ENCODE data around the gene PIH1D2. TPM values are rescaled to one million over a fixed set of nuclear protein-coding genes. Genes with fewer than 3 reads are reported as not detected.

The PIH1D2 gene
- total RNA-seq, 1 experiment from 2014 or later, result 1.7 TPM

- DNase-seq, result peak; percentile 22
- no peaks in the 10 kb centered on the region for H4K20me1 ChIP-seq (ENCODE audit: low read length)
- no peak overlapping the region for H3K4me3 ChIP-seq (ENCODE audit: low read length)
- no peak overlapping the region for H3K9ac ChIP-seq (ENCODE audit: low read length)
- BruUV-seq (replicated peaks), result no TSS peak
- no peaks in the 10 kb centered on the region for H3K4me1 ChIP-seq (ENCODE audit: insufficient read depth, low read length)
- TF ChIP-seq, protein P1, sequence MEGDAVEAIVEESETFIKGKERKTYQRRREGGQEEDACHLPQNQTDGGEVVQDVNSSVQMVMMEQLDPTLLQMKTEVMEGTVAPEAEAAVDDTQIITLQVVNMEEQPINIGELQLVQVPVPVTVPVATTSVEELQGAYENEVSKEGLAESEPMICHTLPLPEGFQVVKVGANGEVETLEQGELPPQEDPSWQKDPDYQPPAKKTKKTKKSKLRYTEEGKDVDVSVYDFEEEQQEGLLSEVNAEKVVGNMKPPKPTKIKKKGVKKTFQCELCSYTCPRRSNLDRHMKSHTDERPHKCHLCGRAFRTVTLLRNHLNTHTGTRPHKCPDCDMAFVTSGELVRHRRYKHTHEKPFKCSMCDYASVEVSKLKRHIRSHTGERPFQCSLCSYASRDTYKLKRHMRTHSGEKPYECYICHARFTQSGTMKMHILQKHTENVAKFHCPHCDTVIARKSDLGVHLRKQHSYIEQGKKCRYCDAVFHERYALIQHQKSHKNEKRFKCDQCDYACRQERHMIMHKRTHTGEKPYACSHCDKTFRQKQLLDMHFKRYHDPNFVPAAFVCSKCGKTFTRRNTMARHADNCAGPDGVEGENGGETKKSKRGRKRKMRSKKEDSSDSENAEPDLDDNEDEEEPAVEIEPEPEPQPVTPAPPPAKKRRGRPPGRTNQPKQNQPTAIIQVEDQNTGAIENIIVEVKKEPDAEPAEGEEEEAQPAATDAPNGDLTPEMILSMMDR (conservative IDR thresholded peaks at IDR 0.05; ENCODE audit: low read depth, low read length), result no peak
- TF ChIP-seq EZH2phosphoT487 (IDR thresholded peaks at IDR 0.05; ENCODE audit: borderline replicate concordance, low read length), result no peak
- TF ChIP-seq EZH2 (IDR thresholded peaks at IDR 0.05; ENCODE audit: low read length, unreplicated experiment), result no peak
- H3K27ac ChIP-seq (ENCODE audit: low read length), result no peak overlapping the region
- no peak overlapping the region for H2AFZ ChIP-seq (ENCODE audit: low read length)
- ChIA-PET CTCF (no interaction called here), POLR2A (ENCODE audit: unreplicated experiment) (no interaction called here)
- no peak overlapping the region for H3K4me2 ChIP-seq (ENCODE audit: low read length)
- H3K36me3 ChIP-seq (ENCODE audit: low read depth, low read length), result peaks cover 53% of the 10 kb centered on the region
- ATAC-seq, result peak; percentile 67
- H3K79me2 ChIP-seq (ENCODE audit: low read length), result no peaks in the 10 kb centered on the region
- no peaks in the 10 kb centered on the region for H3K27me3 ChIP-seq (ENCODE audit: low read length)
- no peaks in the 10 kb centered on the region for H3K9me3 ChIP-seq (ENCODE audit: low read length)
- no peaks in the 10 kb centered on the region for H3K9me2 ChIP-seq (replicated peaks; ENCODE audit: low read length)
- H3F3A ChIP-seq (ENCODE audit: low read length, unreplicated experiment), result no peaks in the 10 kb centered on the region
- intact Hi-C loops (cut with micrococcal nuclease), result no loop called here
Measured at GRCh38 chr11:112058103-112058502, 15.7 kb downstream of the PIH1D2 start.

DNA sequence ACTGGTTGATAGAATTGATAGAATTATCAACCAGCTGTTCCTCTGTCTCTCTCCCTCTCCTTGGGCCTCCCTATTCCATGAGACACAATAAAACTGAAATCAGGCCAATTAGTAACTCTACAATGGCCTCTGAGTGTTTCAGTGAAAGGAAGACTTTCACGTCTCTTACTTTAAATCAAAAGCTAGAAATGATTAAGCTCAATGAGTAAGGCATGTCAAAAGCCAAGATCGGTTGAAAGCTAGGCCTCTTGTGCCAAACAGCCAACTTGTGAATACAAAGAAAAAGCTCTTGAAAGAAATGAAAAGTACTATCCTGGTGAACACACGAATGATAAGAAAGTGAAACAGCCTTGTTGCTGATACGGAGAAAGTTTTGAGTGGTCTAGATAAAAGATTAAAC, 16.6 kb downstream of the PIH1D2 start:
- no peaks in the 10 kb centered on the region for H3K9me2 ChIP-seq (replicated peaks; ENCODE audit: low read length)
- POLR2A ChIA-PET (ENCODE audit: unreplicated experiment), result no interaction called here
- ATAC-seq, result no peak

GRCh38 chr11:112051768-112052167, 22.0 kb downstream of the PIH1D2 start:
- H3K4me3 ChIP-seq (ENCODE audit: low read length), result no peak overlapping the region
- intact Hi-C loops (cut with micrococcal nuclease), result no loop called here
- H3K4me1 ChIP-seq (ENCODE audit: insufficient read depth, low read length), result 0 out of 2 replicates have a peak, but pooled peaks cover 4% of the 10 kb centered on the region
- no peaks in the 10 kb centered on the region for H3F3A ChIP-seq (ENCODE audit: low read length, unreplicated experiment)
- H3K9me3 ChIP-seq (ENCODE audit: low read length), result no peaks in the 10 kb centered on the region
- no peak overlapping the region for H3K9ac ChIP-seq (ENCODE audit: low read length)
- H3K36me3 ChIP-seq (ENCODE audit: low read depth, low read length), result peaks cover 65% of the 10 kb centered on the region
- no peak overlapping the region for H3K4me2 ChIP-seq (ENCODE audit: low read length)
- peaks cover 11% of the 10 kb centered on the region; the same call in 1 of the 2 replicates for H3K79me2 ChIP-seq (ENCODE audit: low read length)
- TF ChIP-seq EZH2phosphoT487 (IDR thresholded peaks at IDR 0.05; ENCODE audit: borderline replicate concordance, low read length) (no peak), EZH2 (IDR thresholded peaks at IDR 0.05; ENCODE audit: low read length, unreplicated experiment) (no peak)
- TF ChIP-seq, protein P1 (conservative IDR thresholded peaks at IDR 0.05; ENCODE audit: low read depth, low read length), result no peak
- no peak overlapping the region for H2AFZ ChIP-seq (ENCODE audit: low read length)
- ChIA-PET POLR2A (ENCODE audit: unreplicated experiment) (no interaction called here), CTCF (no interaction called here)
- no TSS peak for BruUV-seq (replicated peaks)
- no peaks in the 10 kb centered on the region for H3K27me3 ChIP-seq (ENCODE audit: low read length)
- no peak for DNase-seq
- no peaks in the 10 kb centered on the region for H4K20me1 ChIP-seq (ENCODE audit: low read length)
- no peak for ATAC-seq
- no peaks in the 10 kb centered on the region for H3K9me2 ChIP-seq (replicated peaks; ENCODE audit: low read length)
- no peak overlapping the region for H3K27ac ChIP-seq (ENCODE audit: low read length)

More for the DNA sequence above, 16.6 kb downstream of the PIH1D2 start:
- H3K4me1 ChIP-seq (ENCODE audit: insufficient read depth, low read length), result no peaks in the 10 kb centered on the region
- H3K9ac ChIP-seq (ENCODE audit: low read length), result no peak overlapping the region
- H2AFZ ChIP-seq (ENCODE audit: low read length), result no peak overlapping the region
- intact Hi-C loops (cut with micrococcal nuclease), result no loop called here
- H3K9me3 ChIP-seq (ENCODE audit: low read length), result no peaks in the 10 kb centered on the region
- no TSS peak for BruUV-seq (replicated peaks)
- CTCF ChIA-PET, result no interaction called here
- H3F3A ChIP-seq (ENCODE audit: low read length, unreplicated experiment), result no peaks in the 10 kb centered on the region
- H3K27me3 ChIP-seq (ENCODE audit: low read length), result no peaks in the 10 kb centered on the region
- no peaks in the 10 kb centered on the region for H4K20me1 ChIP-seq (ENCODE audit: low read length)
- DNase-seq, result no peak
- no peak overlapping the region for H3K27ac ChIP-seq (ENCODE audit: low read length)
- no peak overlapping the region for H3K4me2 ChIP-seq (ENCODE audit: low read length)
- no peak overlapping the region for H3K4me3 ChIP-seq (ENCODE audit: low read length)
- H3K36me3 ChIP-seq (ENCODE audit: low read depth, low read length), result peaks cover 50% of the 10 kb centered on the region
- H3K79me2 ChIP-seq (ENCODE audit: low read length), result no peaks in the 10 kb centered on the region
- TF ChIP-seq EZH2 (IDR thresholded peaks at IDR 0.05; ENCODE audit: low read length, unreplicated experiment) (no peak), EZH2phosphoT487 (IDR thresholded peaks at IDR 0.05; ENCODE audit: borderline replicate concordance, low read length) (no peak)
- TF ChIP-seq, protein P1 (conservative IDR thresholded peaks at IDR 0.05; ENCODE audit: low read depth, low read length), result no peak
